NCI-H2107 (cell line): ENCODE results near the gene IRF4.

Experiments used
- DNase-seq: peaks from one replicate; lab custom pipeline; 2025; lab: John Stamatoyannopoulos, UW

IRF4 gene

GRCh38 chr6:353642-354614 is 37.6 kb upstream of the IRF4 start:
- DNase-seq: no peak

GRCh38 chr6:354631-355280 is 36.8 kb upstream of the IRF4 start:
- DNase-seq: no peak

GRCh38 chr6:355373-356208 is 36.0 kb upstream of the IRF4 start:
- no peak for DNase-seq

- DNase-seq: no peak
Measured at GRCh38 chr6:356828-357251, 34.7 kb upstream of the IRF4 start.

GRCh38 chr6:357261-357790 is 34.2 kb upstream of the IRF4 start:
- DNase-seq: no peak

GRCh38 chr6:357791-358341 is 33.7 kb upstream of the IRF4 start:
- no peak for DNase-seq

GRCh38 chr6:358432-358831 is 33.1 kb upstream of the IRF4 start:
- DNase-seq: no peak

- no peak for DNase-seq
Measured at GRCh38 chr6:358847-359246, 32.7 kb upstream of the IRF4 start.

- no peak for DNase-seq
Measured at GRCh38 chr6:359261-360035, 32.1 kb upstream of the IRF4 start.

- DNase-seq: no peak
Measured at GRCh38 chr6:360349-360748, 31.2 kb upstream of the IRF4 start.

- DNase-seq: no peak
Measured at GRCh38 chr6:360764-361373, 30.7 kb upstream of the IRF4 start.

- DNase-seq: no peak
Measured at GRCh38 chr6:361411-362132, 30.0 kb upstream of the IRF4 start.

GRCh38 chr6:362231-362923 is 29.2 kb upstream of the IRF4 start:
- no peak for DNase-seq

GRCh38 chr6:362924-363249 is 28.7 kb upstream of the IRF4 start:
- DNase-seq: no peak

- no peak for DNase-seq
Measured at GRCh38 chr6:363291-363690, 28.3 kb upstream of the IRF4 start.

- no peak for DNase-seq
Measured at GRCh38 chr6:363909-364308, 27.6 kb upstream of the IRF4 start.

- no peak for DNase-seq
Measured at GRCh38 chr6:364609-365540, 26.7 kb upstream of the IRF4 start.

- no peak for DNase-seq
Measured at GRCh38 chr6:365835-366234, 25.7 kb upstream of the IRF4 start.
